Measurements from ENCODE around the gene CTU1. TPM values are rescaled to one million over a fixed set of nuclear protein-coding genes. Genes with fewer than 3 reads are reported as not detected.

CTU1 gene
- total and polyA plus RNA-seq, 10 donors = 1.1 to 8.2 (median 6.0) TPM

GRCh38 chr19:51127032-51127431 is 18.8 kb upstream of the CTU1 start:
- 67 to 92% (median 81%) methylated on average over 2 to 6 of the region's 6 CpGs for WGBS, 5 donors
- DNase-seq = peak; percentile 66
- peak in 1 of 3 donors; percentile 24 for TF ChIP-seq POLR2AphosphoS5 (IDR thresholded peaks at IDR 0.05)
- TF ChIP-seq POLR2A (IDR thresholded peaks at IDR 0.05) = no peak
- peaks cover 0 to 9% (median 0%) of the 10 kb centered on the region in 7 donors for H3K27me3 ChIP-seq (replicated peaks in 1 of 7)
- H3K9me3 ChIP-seq = no peaks in the 10 kb centered on the region
- peaks cover under 1 to 92% (median 46%) of the 10 kb centered on the region in 6 donors for H3K4me1 ChIP-seq
- H3K27ac ChIP-seq = peak overlapping the region in 6 of 8 donors; percentile 68 to 97 (median 90)
- peak overlapping the region in 6 of 8 donors; percentile 3 to 62 (median 40) for H3K4me3 ChIP-seq
- H3K36me3 ChIP-seq = peaks cover 0 to 37% (median 0%) of the 10 kb centered on the region in 6 donors
- intact Hi-C loops (cut with DNase I; ENCODE audit: low total_unique reads) = no loop called here

GRCh38 chr19:51125421-51126075 is 17.3 kb upstream of the CTU1 start:
- Histone ChIP-seq H3K9me3 (no peaks in the 10 kb centered on the region), H3K36me3 (peaks cover 0 to 32% (median 0%) of the 10 kb centered on the region in 6 donors), H3K4me1 (peaks cover 0 to 92% (median 39%) of the 10 kb centered on the region in 6 donors), H3K27ac (peak overlapping the region in 7 of 8 donors; percentile 79 to 97 (median 90)), H3K27me3 (replicated peaks in 1 of 7) (peaks cover 0 to 4% (median 0%) of the 10 kb centered on the region in 7 donors), H3K4me3 (peak overlapping the region in 7 of 8 donors; percentile 6 to 62 (median 37))
- peak; percentile 77 for DNase-seq
- TF ChIP-seq CTCF (IDR thresholded peaks at IDR 0.05 in 8 of 11, conservative IDR thresholded peaks at IDR 0.05 in 3 of 11) (no peak), POLR2AphosphoS5 (IDR thresholded peaks at IDR 0.05) (peak in 1 of 3 donors; percentile 33), POLR2A (IDR thresholded peaks at IDR 0.05) (no peak)
- 87 to 95% (median 89%) methylated on average over 15 to 16 of the region's 16 CpGs for WGBS, 5 donors
- intact Hi-C loops (cut with DNase I; ENCODE audit: low total_unique reads) = no loop called here

GRCh38 chr19:51124729-51125128 is 16.5 kb upstream of the CTU1 start, which contains the start of gene SIGLEC9:
SIGLEC9 (plus strand) TSS chr19:51124906; CDS start chr19:51124975, 69 bp downstream.
- H3K4me1 ChIP-seq = peaks cover 0 to 92% (median 31%) of the 10 kb centered on the region in 6 donors
- WGBS, 5 donors = 40 to 57% (median 43%) methylated on average over 9 to 14 of the region's 14 CpGs

GRCh38 chr19:51124216-51124615 is 16.0 kb upstream of the CTU1 start:
- no peak for TF ChIP-seq CTCF (IDR thresholded peaks at IDR 0.05 in 8 of 11, conservative IDR thresholded peaks at IDR 0.05 in 3 of 11)
- no peak for TF ChIP-seq POLR2A (IDR thresholded peaks at IDR 0.05)
- TF ChIP-seq POLR2AphosphoS5 (IDR thresholded peaks at IDR 0.05) = no peak
- Histone ChIP-seq H3K36me3 (peaks cover 0 to 19% (median 0%) of the 10 kb centered on the region in 6 donors), H3K27me3 (replicated peaks in 1 of 7) (peaks cover 0 to 4% (median 0%) of the 10 kb centered on the region in 7 donors), H3K27ac (peak overlapping the region; percentile 4 to 97 (median 88)), H3K9me3 (no peaks in the 10 kb centered on the region), H3K4me1 (peaks cover 0 to 89% (median 31%) of the 10 kb centered on the region in 6 donors), H3K4me3 (peak overlapping the region in 3 of 8 donors; percentile 43 to 62 (median 43))
- DNase-seq = peak; percentile 71
- intact Hi-C loops (cut with DNase I; ENCODE audit: low total_unique reads) = no loop called here
- 78 to 88% (median 84%) methylated on average over 7 to 9 of the region's 9 CpGs for WGBS, 5 donors

More at GRCh38 chr19:51124729-51125128, 16.5 kb upstream of the CTU1 start, which contains the start of gene SIGLEC9:
- Histone ChIP-seq H3K4me3 (peak within 1 kb of the TSS in 7 of 8 donors; percentile 6 to 62 (median 37)), H3K9me3 (no peaks in the 10 kb centered on the region), H3K36me3 (peaks cover 0 to 24% (median 0%) of the 10 kb centered on the region in 6 donors), H3K27ac (peak within 1 kb of the TSS; percentile 4 to 97 (median 88)), H3K27me3 (replicated peaks in 1 of 7) (peaks cover 0 to 4% (median 0%) of the 10 kb centered on the region in 7 donors)
- peak; percentile 87 for DNase-seq
- TF ChIP-seq CTCF (IDR thresholded peaks at IDR 0.05 in 8 of 11, conservative IDR thresholded peaks at IDR 0.05 in 3 of 11) = peak in 1 of 11 experiments; percentile 14
- TF ChIP-seq POLR2A (IDR thresholded peaks at IDR 0.05) = peak in 1 of 3 donors; percentile 36
- TF ChIP-seq POLR2AphosphoS5 (IDR thresholded peaks at IDR 0.05) = peak; percentile 78 to 87 (median 87)
- intact Hi-C loops (cut with DNase I; ENCODE audit: low total_unique reads) = no loop called here
